GM12878 (cell line): ENCODE data around the gene PLXNC1. TPM values are rescaled to one million over a fixed set of nuclear protein-coding genes. Genes with fewer than 3 reads are reported as not detected.

ENCODE experiments used
- BCLAF1 ChIP-seq: fragments of 450-650 bp; IDR thresholded peaks from 2 replicates; pipeline ENCODE4 v1.6.1; 2017; ENCODE audit warnings: antibody characterized with exemption, mild to moderate bottlenecking, moderate library complexity
- CBX5 ChIP-seq: sonication (generic); IDR thresholded peaks from 2 replicates; pipeline ENCODE4 v1.6.1; 2016; ENCODE audit warnings: low read depth, moderate library complexity, mild to moderate bottlenecking, inconsistent platforms
- CHD2 ChIP-seq: IDR thresholded peaks from 2 replicates; pipeline ENCODE4 v1.6.1; 2011; ENCODE audit warnings: low read depth, low read length, improper control_type of control experiment, borderline replicate concordance
- EP300 ChIP-seq, 2 experiments: fragments of 150-350 bp in 1 of 2; IDR thresholded peaks; 2 replicates each; pipeline ENCODE4 v1.6.1; 2011 to 2012; ENCODE audit warnings: low read depth in 2 of 2, low read length in 2 of 2, borderline replicate concordance in 1 of 2, improper control_type of control experiment in 1 of 2, inconsistent platforms in 1 of 2; ENCODE audit not compliant: control insufficient read depth in 1 of 2
- FOXM1 ChIP-seq: IDR thresholded peaks from 2 replicates; pipeline ENCODE4 v1.6.1; 2012; ENCODE audit warnings: low read depth, mild to moderate bottlenecking, inconsistent platforms, low read length, moderate library complexity
- HDAC6 ChIP-seq: fragments of 200-600 bp; sonication (generic); IDR thresholded peaks from one replicate; pipeline ENCODE4 v1.8.0; 2017; ENCODE audit warnings: antibody characterized with exemption; ENCODE audit not compliant: unreplicated experiment
- KAT2A ChIP-seq: conservative IDR thresholded peaks from 2 replicates; pipeline ENCODE4 v1.6.1; 2011; ENCODE audit warnings: low read depth, low read length; ENCODE audit not compliant: control insufficient read depth
- MTA2 ChIP-seq: fragments of 450-650 bp; IDR thresholded peaks from 2 replicates; pipeline ENCODE4 v1.6.1; 2016; ENCODE audit warnings: low read depth, mild to moderate bottlenecking, moderate library complexity
- MTA3 ChIP-seq: IDR thresholded peaks from 2 replicates; pipeline ENCODE4 v1.6.1; 2012; ENCODE audit warnings: low read length, inconsistent platforms, borderline replicate concordance
- NBN ChIP-seq: fragments of 450-650 bp; IDR thresholded peaks from 2 replicates; pipeline ENCODE4 v1.6.1; 2016
- NR2C1 ChIP-seq: fragments of 450-650 bp; IDR thresholded peaks from 2 replicates; pipeline ENCODE4 v1.6.1; 2017; ENCODE audit warnings: antibody characterized with exemption, mild to moderate bottlenecking, moderate library complexity
- RB1 ChIP-seq: fragments of 450-650 bp; formaldehyde crosslinking; IDR thresholded peaks from 2 replicates; pipeline ENCODE4 v1.6.1; 2017; ENCODE audit warnings: mild to moderate bottlenecking, borderline replicate concordance
- SIN3A ChIP-seq: IDR thresholded peaks from 2 replicates; pipeline ENCODE4 v1.6.1; 2012; ENCODE audit warnings: low read depth, low read length, improper control_type of control experiment
- SP1 ChIP-seq: IDR thresholded peaks from one replicate; pipeline ENCODE4 v1.6.1; 2011; ENCODE audit warnings: low read depth, low read length
- STAT1 ChIP-seq: fragments of 450-650 bp; conservative IDR thresholded peaks from 2 replicates; pipeline ENCODE4 v1.6.1; 2014; ENCODE audit warnings: antibody characterized with exemption, mild to moderate bottlenecking
- ZNF217 ChIP-seq: fragments of 450-650 bp; IDR thresholded peaks from 2 replicates; pipeline ENCODE4 v1.6.1; 2017; ENCODE audit warnings: antibody characterized with exemption, mild to moderate bottlenecking
- ZNF274 ChIP-seq: IDR thresholded peaks from one replicate; pipeline ENCODE4 v1.8.0; 2011; ENCODE audit not compliant: insufficient read length, insufficient read depth
- ZNF622 ChIP-seq: fragments of 450-650 bp; IDR thresholded peaks from 2 replicates; pipeline ENCODE4 v1.6.1; 2017; ENCODE audit warnings: mild to moderate bottlenecking, inconsistent platforms
- polyA plus RNA-seq, 11 experiments: library from polyadenylated mRNA; depleted of rRNA in 4 of 11; unstranded in 6 of 11; stranded (reverse) in 5 of 11; fragments of >200 nt; fragmentation: Nextera tagmentation in 4 of 11; fragmentation: Illumina TruSeq in 1 of 11; extraction: Ambion mirVana in 4 of 11; extraction: Trizol in 1 of 11; gene quantifications; 1 replicate in 1 of 11; 2 replicates in 10 of 11; pipeline versions ENCODE4 v1.2.1 to v1.2.3, GENCODE V29; 2011 to 2016; ENCODE audit warnings: inconsistent platforms in 2 of 11, missing spikeins in 2 of 11, low read depth in 1 of 11
- total RNA-seq, 4 experiments: library from RNA; depleted of rRNA in 3 of 4; stranded (reverse); fragments of >200 nt in 3 of 4; fragmentation: Illumina TruSeq in 1 of 4; extraction: Trizol in 1 of 4; gene quantifications; 2 replicates each; pipeline versions ENCODE4 v1.2.1 to v1.2.3, GENCODE V29; 2013 to 2021
- TF ChIP-seq, protein P1 (sequence below): fragments of 450-650 bp; formaldehyde crosslinking; IDR thresholded peaks from 2 replicates; pipeline ENCODE4 v1.4.0; 2020; ENCODE audit warnings: mild to moderate bottlenecking, moderate library complexity

The PLXNC1 gene
- total and polyA plus RNA-seq, 10 of the 15 experiments (the other 5 are each of a cell fraction or from before 2014, with no cell fraction given), result 5.2 to 41.2 (median 24.6) TPM

DNA sequence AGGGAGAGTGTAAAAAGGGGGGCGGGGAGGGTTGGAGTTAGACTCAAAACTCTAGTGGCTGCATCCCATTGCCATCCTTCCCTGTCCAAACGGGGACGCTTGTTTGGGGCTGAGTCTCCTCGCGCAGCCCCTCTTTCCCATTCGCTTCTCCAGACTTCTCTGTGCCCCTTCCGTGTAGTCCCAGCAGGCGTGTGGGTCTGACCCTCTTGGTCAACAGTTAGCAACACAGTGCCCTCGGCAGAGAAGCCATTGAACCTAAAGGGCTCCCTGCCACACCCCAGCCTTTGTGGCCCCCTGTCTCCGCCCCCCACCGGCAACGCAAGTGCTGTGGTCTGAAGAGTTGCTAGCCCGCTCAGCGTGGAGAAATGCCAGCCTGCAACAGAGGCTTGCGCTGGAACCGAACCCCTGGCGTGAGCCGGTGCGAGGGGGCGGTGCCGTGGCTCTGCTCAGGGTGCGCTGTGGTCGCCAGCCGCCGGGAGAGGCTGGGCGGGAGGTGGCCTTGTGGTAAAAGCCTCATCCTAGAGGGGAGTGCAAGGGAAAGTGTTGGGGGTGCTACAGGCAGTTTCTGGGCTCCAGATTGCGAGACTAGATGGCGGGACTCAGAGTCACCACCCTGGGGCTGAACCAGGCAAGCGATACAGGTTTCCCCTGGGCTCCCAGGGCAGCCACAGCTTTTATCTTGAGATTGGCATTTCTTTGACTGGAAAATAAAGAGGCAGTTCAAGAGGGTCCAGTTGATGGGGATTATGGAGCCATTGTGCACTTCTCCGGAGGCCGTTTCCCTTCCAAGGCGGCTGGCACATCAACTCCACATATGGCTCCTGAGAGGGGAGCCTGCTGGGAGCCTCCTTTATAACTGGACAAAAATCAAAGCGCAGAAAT lies 2.1 kb downstream of the PLXNC1 start (continued):
- TF ChIP-seq, protein P1, sequence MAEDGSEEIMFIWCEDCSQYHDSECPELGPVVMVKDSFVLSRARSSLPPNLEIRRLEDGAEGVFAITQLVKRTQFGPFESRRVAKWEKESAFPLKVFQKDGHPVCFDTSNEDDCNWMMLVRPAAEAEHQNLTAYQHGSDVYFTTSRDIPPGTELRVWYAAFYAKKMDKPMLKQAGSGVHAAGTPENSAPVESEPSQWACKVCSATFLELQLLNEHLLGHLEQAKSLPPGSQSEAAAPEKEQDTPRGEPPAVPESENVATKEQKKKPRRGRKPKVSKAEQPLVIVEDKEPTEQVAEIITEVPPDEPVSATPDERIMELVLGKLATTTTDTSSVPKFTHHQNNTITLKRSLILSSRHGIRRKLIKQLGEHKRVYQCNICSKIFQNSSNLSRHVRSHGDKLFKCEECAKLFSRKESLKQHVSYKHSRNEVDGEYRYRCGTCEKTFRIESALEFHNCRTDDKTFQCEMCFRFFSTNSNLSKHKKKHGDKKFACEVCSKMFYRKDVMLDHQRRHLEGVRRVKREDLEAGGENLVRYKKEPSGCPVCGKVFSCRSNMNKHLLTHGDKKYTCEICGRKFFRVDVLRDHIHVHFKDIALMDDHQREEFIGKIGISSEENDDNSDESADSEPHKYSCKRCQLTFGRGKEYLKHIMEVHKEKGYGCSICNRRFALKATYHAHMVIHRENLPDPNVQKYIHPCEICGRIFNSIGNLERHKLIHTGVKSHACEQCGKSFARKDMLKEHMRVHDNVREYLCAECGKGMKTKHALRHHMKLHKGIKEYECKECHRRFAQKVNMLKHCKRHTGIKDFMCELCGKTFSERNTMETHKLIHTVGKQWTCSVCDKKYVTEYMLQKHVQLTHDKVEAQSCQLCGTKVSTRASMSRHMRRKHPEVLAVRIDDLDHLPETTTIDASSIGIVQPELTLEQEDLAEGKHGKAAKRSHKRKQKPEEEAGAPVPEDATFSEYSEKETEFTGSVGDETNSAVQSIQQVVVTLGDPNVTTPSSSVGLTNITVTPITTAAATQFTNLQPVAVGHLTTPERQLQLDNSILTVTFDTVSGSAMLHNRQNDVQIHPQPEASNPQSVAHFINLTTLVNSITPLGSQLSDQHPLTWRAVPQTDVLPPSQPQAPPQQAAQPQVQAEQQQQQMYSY (CRISPR knock-in tag), result no peak
- TF ChIP-seq RB1, result peak; percentile 56; the same call in 1 of the 2 replicates
- 0 out of 2 replicates have a peak, but pooled peaks have one; percentile 19 for TF ChIP-seq CHD2
- no peak for TF ChIP-seq MTA3
- 0 out of 2 replicates have a peak, but pooled peaks have one; percentile 53 for TF ChIP-seq ZNF217
- no peak for TF ChIP-seq MTA2
- no peak for TF ChIP-seq CBX5
- no peak for TF ChIP-seq ZNF622
- TF ChIP-seq EP300 (IDR thresholded peaks at IDR 0.05; ENCODE audit: borderline replicate concordance in 1 of 2, control insufficient read depth in 1 of 2, low read depth in 2 of 2, low read length in 2 of 2), result no peak
- TF ChIP-seq SP1, result no peak
- TF ChIP-seq KAT2A, result no peak
- TF ChIP-seq NR2C1, result no peak
- no peak for TF ChIP-seq HDAC6
- TF ChIP-seq NBN, result no peak
- peak; percentile 23; the same call in 1 of the 2 replicates for TF ChIP-seq SIN3A
- no peak for TF ChIP-seq FOXM1
- no peak for TF ChIP-seq BCLAF1
- TF ChIP-seq ZNF274, result no peak
- TF ChIP-seq STAT1, result no peak
